Muscle of leg (tissue), 11 donors: Measurements from ENCODE around the gene SEZ6L. TPM values are rescaled to one million over a fixed set of nuclear protein-coding genes. Genes with fewer than 3 reads are reported as not detected.

Source experiments
- DNase-seq: peaks from one replicate; pipeline ENCODE4 v3.0.0; 2013
- H3K27ac ChIP-seq: one replicate; pipeline ENCODE4 v1.5.1; 2013; ENCODE audit warnings: mild to moderate bottlenecking, low read length, control low read depth
- H3K27me3 ChIP-seq: one replicate; pipeline ENCODE4 v1.6.1; 2013; ENCODE audit warnings: low read length; ENCODE audit not compliant: control insufficient read depth, insufficient read depth
- H3K36me3 ChIP-seq: one replicate; pipeline ENCODE4 v1.6.1; 2013; ENCODE audit warnings: low read length; ENCODE audit not compliant: control insufficient read depth, insufficient read depth
- H3K4me1 ChIP-seq: one replicate; pipeline ENCODE4 v1.6.1; 2013; ENCODE audit warnings: low read length; ENCODE audit not compliant: control insufficient read depth, insufficient read depth
- H3K4me3 ChIP-seq: one replicate; pipeline ENCODE4 v1.5.1; 2013; ENCODE audit warnings: low read length, control low read depth
- H3K9me3 ChIP-seq: replicated peaks from 2 replicates; pipeline ENCODE4 v1.6.1; 2013; ENCODE audit warnings: low read depth, low read length; ENCODE audit not compliant: control insufficient read depth
- WGBS: methylation state at CpG from one replicate; pipeline ENCODE4 v1.1.5; 2013; ENCODE audit warnings: missing lambda C conversion rate; ENCODE audit not compliant: insufficient coverage; 5-methylcytosine and 5-hydroxymethylcytosine counted together
- polyA plus RNA-seq, 8 donors: library from polyadenylated mRNA; unstranded; fragments of 120-200 nt; gene quantifications; one replicate each; pipeline versions ENCODE4 v1.2.1 to v1.2.3, GENCODE V29; 2013; ENCODE audit warnings: inconsistent platforms in 1 of 8, low replicate concordance in 1 of 8; ENCODE audit not compliant: insufficient read length in 8 of 8, insufficient read depth in 1 of 8
- total RNA-seq: library from RNA; stranded (reverse); fragments of 120-200 nt; gene quantifications from one replicate; pipeline ENCODE4 v1.2.4, GENCODE V29; 2013

SEZ6L gene
- total and polyA plus RNA-seq, 9 donors, result 0.17 to 0.86 (median 0.37) TPM

DNA sequence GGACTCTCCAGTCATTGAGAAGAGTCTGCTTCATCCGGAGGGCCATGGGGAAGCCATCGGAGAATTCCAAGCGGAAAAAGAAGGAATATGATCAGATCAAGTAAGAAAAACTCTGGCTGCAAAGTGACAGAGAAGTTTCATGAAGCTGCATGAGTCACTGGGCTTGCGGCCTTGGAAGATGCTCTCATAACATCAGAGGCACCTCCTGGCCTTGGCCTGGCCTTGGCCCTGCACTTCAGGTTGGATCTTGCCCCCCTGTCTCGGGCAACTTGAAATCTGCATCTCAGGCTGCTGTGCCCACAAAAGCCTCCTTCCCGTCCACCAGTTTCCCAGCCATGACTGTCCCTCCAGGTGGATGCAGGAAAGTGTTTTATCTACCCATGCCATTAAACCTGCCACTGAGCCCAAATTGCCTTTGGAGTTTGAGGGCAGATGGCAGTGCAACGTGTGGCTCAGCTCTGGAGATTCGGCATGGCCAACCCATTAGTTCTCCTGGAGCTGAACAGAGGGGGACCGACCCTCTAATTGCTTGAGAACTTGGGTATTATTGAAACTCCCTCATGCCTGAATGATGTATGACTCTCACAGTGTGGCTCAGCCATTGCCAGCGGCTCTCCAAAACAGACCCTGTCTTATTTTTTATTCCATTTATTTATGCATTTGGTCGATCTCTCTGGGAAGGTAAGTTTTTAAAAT, 66.7 kb downstream of the SEZ6L start:
- H3K27me3 ChIP-seq, result no peaks in the 10 kb centered on the region
- no peak overlapping the region for H3K27ac ChIP-seq
- no peaks in the 10 kb centered on the region for H3K9me3 ChIP-seq
- 78% methylated on average over 5 of the region's 11 CpGs for WGBS
- no peaks in the 10 kb centered on the region for H3K36me3 ChIP-seq
- H3K4me1 ChIP-seq, result peaks cover 26% of the 10 kb centered on the region
- H3K4me3 ChIP-seq, result no peak overlapping the region
- no peak for DNase-seq

GRCh38 chr22:26236991-26237390, 67.7 kb downstream of the SEZ6L start:
- no peaks in the 10 kb centered on the region for H3K36me3 ChIP-seq
- H3K4me1 ChIP-seq, result peaks cover 23% of the 10 kb centered on the region
- no peak for DNase-seq
- no peak overlapping the region for H3K4me3 ChIP-seq
- no peaks in the 10 kb centered on the region for H3K9me3 ChIP-seq
- WGBS, result 72% methylated on average over 3 of the region's 6 CpGs
- no peak overlapping the region for H3K27ac ChIP-seq
- no peaks in the 10 kb centered on the region for H3K27me3 ChIP-seq

GRCh38 chr22:26238596-26238995, 69.3 kb downstream of the SEZ6L start:
- H3K9me3 ChIP-seq, result no peaks in the 10 kb centered on the region
- H3K36me3 ChIP-seq, result no peaks in the 10 kb centered on the region
- H3K4me1 ChIP-seq, result peaks cover 19% of the 10 kb centered on the region
- WGBS, result no CpG with 5 or more reads among the region's 3 CpGs
- DNase-seq, result no peak
- H3K27ac ChIP-seq, result no peak overlapping the region
- H3K4me3 ChIP-seq, result no peak overlapping the region
- peaks cover 2% of the 10 kb centered on the region for H3K27me3 ChIP-seq

DNA sequence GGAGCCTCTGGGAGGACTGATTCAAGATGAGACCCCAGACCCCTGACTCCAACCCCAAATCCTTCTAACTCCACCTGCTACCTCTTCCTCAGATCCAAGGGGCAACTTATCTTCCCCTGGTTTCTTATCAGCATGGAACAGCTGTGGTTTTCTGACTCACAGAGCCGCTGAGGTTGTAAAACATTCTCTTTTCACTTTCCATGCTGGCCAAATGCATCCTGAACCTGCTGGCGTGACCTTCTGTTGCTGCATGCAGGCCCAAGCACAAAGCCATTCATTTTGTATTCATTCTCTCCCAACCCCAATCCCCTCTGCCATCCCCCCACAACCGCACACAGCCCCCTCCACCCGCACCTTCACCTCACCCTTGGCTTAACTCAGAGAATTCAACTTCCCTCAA, 70.3 kb downstream of the SEZ6L start:
- no peak for DNase-seq
- WGBS, result 56% methylated on average over 4 of the region's 4 CpGs
- Histone ChIP-seq H3K4me1 (peaks cover 12% of the 10 kb centered on the region), H3K9me3 (no peaks in the 10 kb centered on the region), H3K27me3 (peaks cover 2% of the 10 kb centered on the region), H3K36me3 (no peaks in the 10 kb centered on the region), H3K4me3 (no peak overlapping the region), H3K27ac (no peak overlapping the region)

GRCh38 chr22:26241361-26241760, 72.1 kb downstream of the SEZ6L start:
- H3K9me3 ChIP-seq, result no peaks in the 10 kb centered on the region
- WGBS, result 63% methylated on average over 4 of the region's 8 CpGs
- peaks cover 2% of the 10 kb centered on the region for H3K27me3 ChIP-seq
- DNase-seq, result no peak
- peaks cover 9% of the 10 kb centered on the region for H3K4me1 ChIP-seq
- no peaks in the 10 kb centered on the region for H3K36me3 ChIP-seq
- H3K27ac ChIP-seq, result no peak overlapping the region
- H3K4me3 ChIP-seq, result no peak overlapping the region

DNA sequence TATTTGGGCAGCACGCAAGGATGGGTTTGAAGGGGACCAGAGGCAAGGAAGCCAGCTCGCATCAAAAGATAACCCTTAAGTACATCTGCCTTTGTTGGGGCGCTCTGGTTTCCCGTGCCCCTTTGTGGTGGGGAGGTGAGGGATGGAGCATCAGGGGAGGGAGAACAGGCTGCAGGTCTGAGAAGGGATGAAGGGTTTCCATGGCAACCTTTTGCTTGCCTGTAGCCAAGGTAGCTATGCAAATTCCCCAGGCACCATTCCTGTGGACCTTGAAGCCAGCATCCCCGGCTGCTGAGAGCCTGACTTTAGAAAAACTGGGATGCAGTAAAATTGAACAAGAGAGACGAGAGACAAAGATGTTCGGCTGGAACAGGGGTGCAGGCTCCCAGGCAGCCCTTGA, 75.7 kb downstream of the SEZ6L start:
- no peak for DNase-seq
- Histone ChIP-seq H3K4me1 (no peaks in the 10 kb centered on the region), H3K4me3 (no peak overlapping the region), H3K27me3 (peaks cover 2% of the 10 kb centered on the region), H3K9me3 (no peaks in the 10 kb centered on the region), H3K36me3 (no peaks in the 10 kb centered on the region), H3K27ac (no peak overlapping the region)
- WGBS, result 47% methylated on average over 6 of the region's 7 CpGs

GRCh38 chr22:26246552-26246951, 77.3 kb downstream of the SEZ6L start:
- H3K36me3 ChIP-seq, result no peaks in the 10 kb centered on the region
- no CpG with 5 or more reads among the region's 7 CpGs for WGBS
- no peak overlapping the region for H3K4me3 ChIP-seq
- H3K27me3 ChIP-seq, result peaks cover 2% of the 10 kb centered on the region
- DNase-seq, result no peak
- no peaks in the 10 kb centered on the region for H3K9me3 ChIP-seq
- H3K4me1 ChIP-seq, result no peaks in the 10 kb centered on the region
- H3K27ac ChIP-seq, result no peak overlapping the region

DNA sequence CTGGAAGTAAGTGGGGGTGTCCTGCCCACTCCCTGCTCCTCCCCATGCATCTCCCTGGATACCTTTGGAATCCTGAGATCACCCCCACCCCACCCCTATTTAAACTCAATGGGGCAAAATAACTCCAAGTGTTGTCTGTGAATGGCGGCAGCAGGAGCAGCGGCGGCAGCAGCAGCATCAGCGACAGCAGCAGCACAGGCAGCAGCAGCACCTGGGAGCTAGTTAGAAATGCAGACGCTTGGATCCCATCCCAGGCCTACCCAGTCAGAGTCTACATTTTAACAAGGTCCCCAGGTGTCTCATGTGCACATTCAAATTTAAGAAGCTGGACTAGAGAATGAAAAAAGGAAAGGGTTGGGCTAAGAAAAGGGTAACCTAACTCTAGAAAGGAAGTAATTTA, 82.6 kb downstream of the SEZ6L start:
- Histone ChIP-seq H3K27ac (no peak overlapping the region), H3K4me3 (no peak overlapping the region), H3K9me3 (no peaks in the 10 kb centered on the region), H3K27me3 (no peaks in the 10 kb centered on the region), H3K36me3 (no peaks in the 10 kb centered on the region), H3K4me1 (no peaks in the 10 kb centered on the region)
- no peak for DNase-seq
- WGBS, result no CpG with 5 or more reads among the region's 5 CpGs

DNA sequence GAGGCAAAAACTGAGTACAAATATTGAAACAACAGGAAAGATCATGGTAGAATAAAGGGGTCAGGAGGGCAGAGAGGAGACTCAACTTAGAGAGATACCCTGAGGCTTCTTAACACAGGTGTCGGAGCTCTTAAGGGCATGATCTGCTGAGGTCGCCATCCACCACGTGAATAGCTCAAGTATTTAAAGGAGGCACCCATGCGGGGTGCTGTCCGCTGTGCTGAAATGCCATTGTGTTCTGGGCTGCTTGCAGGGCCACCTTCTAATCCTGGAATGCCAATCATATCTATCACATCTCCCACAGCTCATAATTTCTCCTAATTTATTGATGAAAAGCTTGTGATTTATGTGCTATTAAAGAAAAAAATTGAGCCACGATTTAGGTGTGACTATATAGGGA, 90.2 kb downstream of the SEZ6L start:
- Histone ChIP-seq H3K9me3 (no peaks in the 10 kb centered on the region), H3K27ac (no peak overlapping the region), H3K36me3 (no peaks in the 10 kb centered on the region), H3K4me1 (no peaks in the 10 kb centered on the region), H3K27me3 (peaks cover 4% of the 10 kb centered on the region), H3K4me3 (no peak overlapping the region)
- WGBS, result 5% methylated on average over 3 of the region's 6 CpGs
- DNase-seq, result peak; percentile 40

GRCh38 chr22:26264162-26264561, 94.9 kb downstream of the SEZ6L start:
- H3K4me1 ChIP-seq, result no peaks in the 10 kb centered on the region
- H3K27me3 ChIP-seq, result peaks cover 4% of the 10 kb centered on the region
- H3K4me3 ChIP-seq, result no peak overlapping the region
- no peak for DNase-seq
- H3K27ac ChIP-seq, result no peak overlapping the region
- no peaks in the 10 kb centered on the region for H3K36me3 ChIP-seq
- H3K9me3 ChIP-seq, result no peaks in the 10 kb centered on the region
- WGBS, result no CpG with 5 or more reads among the region's 1 CpG

DNA sequence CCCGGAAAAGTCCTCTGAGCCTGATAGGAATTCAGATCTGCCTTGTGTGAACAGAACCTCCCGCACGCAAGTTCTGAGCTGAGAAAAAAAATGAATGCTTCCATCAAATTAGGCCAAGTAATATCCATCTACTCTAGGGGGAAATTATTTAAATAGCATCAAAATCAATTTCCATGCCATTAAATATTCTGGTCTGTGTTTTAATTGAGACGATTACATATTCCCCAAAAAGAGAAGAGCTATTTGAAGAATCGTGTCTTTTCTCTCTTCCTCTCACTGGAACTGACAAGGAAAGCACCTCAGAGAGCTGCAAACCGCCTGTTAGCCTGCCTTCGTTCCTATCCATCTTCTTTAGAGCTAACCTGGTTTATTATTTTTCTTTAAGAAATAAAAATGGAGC, 96.0 kb downstream of the SEZ6L start:
- 83% methylated on average over 1 of the region's 7 CpGs for WGBS
- no peaks in the 10 kb centered on the region for H3K4me1 ChIP-seq
- DNase-seq, result no peak
- H3K27me3 ChIP-seq, result peaks cover 4% of the 10 kb centered on the region
- no peaks in the 10 kb centered on the region for H3K36me3 ChIP-seq
- H3K9me3 ChIP-seq, result no peaks in the 10 kb centered on the region
- no peak overlapping the region for H3K4me3 ChIP-seq
- no peak overlapping the region for H3K27ac ChIP-seq
